Measurements from ENCODE around the gene ZNG1F. TPM values are rescaled to one million over a fixed set of nuclear protein-coding genes. Genes with fewer than 3 reads are reported as not detected.
"Not testable (repeated sequence)": the region's sequence is repeated elsewhere in the genome, so short reads cannot be mapped to it uniquely, and the experiment has no call there.

ZNG1F gene
- total RNA-seq: 10 to 100 TPM in 2 of 4 donors, 1 to 10 TPM in 2; 8.1 to 20.8 (median 12.4) TPM

DNA sequence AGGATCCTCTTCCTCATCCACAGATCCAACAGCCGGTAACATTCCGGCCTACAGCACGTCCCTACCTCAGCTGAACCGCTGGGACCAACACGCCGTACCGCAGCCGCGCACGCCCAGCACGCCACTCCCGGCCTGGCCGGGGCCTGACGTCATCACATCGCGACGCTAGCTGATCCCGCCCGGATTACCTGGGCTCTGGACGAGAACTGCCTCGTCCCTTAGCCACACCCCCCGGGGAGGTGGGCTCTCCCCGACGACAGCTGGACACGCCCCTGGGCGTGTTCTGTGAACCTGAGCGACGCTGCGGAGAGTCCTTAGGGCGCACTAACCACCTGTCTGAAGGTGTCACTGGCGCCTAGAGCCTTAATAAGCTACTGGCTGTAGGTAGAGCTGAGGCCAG, at the start of gene ZNG1F:
ZNG1F (minus strand) TSS at position 101 of the 400 bp plus-strand sequence; CDS start at position 42, 59 bp downstream.
- H3K27ac ChIP-seq; DNase-seq (ENCODE audit: low spot score in 2 of 2); H3K4me1 ChIP-seq; H3K36me3 ChIP-seq; H3K27me3 ChIP-seq; H3K4me3 ChIP-seq; H3K9me3 ChIP-seq: not testable (repeated sequence)
- WGBS: no CpG with 5 or more reads among the region's 31 CpGs

GRCh38 chr9:41237110-41237749, 48.1 kb upstream of the ZNG1F start:
- DNase-seq (ENCODE audit: low spot score in 2 of 2): peak; percentile 46 to 81
- H3K9me3 ChIP-seq, H3K4me1 ChIP-seq, H3K27ac ChIP-seq, H3K27me3 ChIP-seq, H3K36me3 ChIP-seq: not testable (repeated sequence)
- WGBS: 80% methylated on average over 32 of the region's 51 CpGs
- peak overlapping the region; percentile 9 for H3K4me3 ChIP-seq

- DNase-seq (ENCODE audit: low spot score in 2 of 2); H3K27me3 ChIP-seq; H3K4me3 ChIP-seq; H3K4me1 ChIP-seq; H3K36me3 ChIP-seq; H3K9me3 ChIP-seq; H3K27ac ChIP-seq: not testable (repeated sequence)
- WGBS: 84% methylated on average over 19 of the region's 23 CpGs
Observed at GRCh38 chr9:41236486-41237109, 47.5 kb upstream of the ZNG1F start.

DNA sequence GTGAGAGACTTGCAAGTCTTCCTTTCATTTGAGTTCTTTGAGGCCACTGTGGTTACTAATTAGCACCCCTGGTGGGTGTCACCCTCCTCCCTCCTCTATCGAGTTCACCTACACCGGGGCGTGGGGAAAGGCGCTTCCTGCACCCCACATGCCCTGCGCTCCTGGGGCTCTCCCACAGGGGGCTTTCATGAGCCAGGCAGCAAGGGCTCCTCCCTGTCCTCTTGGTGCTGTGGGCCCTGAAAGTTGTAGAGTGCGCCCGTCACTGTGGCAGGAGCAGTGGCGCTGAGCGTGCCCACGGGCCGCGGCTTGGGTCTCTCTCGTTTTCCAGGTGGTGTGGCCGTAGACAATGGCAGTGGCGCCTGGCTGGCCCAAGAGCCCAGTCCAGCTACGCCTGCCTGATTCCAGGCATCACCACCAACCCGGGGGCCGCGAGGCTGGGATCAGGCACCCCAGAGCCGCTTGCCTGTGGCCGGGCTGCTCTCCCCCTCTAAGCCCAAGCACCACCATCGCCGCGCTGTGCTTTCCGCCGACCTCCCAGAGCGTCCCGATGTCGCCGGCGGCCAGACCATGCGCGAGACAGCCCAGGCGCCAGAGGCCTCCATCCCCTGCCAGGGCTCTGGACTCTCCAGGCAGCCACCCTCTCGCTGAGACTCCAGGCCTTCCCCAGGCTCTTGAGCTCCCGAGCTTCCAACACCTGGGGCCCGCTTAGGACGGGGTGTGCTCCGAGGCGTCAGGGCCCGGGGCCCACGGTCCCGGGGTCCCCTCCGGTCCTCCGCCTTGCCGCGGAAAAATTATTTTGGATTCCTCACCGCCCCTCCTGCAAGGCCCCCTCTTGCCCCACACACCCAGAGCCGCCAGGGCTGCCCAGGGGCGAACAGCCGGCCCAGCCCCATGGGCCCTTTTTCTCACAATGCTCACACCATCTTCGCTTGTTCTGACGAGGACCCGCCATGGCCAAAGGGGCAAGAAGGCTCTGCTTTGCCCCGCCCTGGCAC, 46.0 kb upstream of the ZNG1F start:
- H3K36me3 ChIP-seq, H3K9me3 ChIP-seq, H3K27me3 ChIP-seq, H3K4me1 ChIP-seq, H3K27ac ChIP-seq, H3K4me3 ChIP-seq: not testable (repeated sequence)
- WGBS: 82% methylated on average over 28 of the region's 55 CpGs
- DNase-seq (ENCODE audit: low spot score in 2 of 2): peak; percentile 71 to 84

- not testable (repeated sequence) for DNase-seq (ENCODE audit: low spot score in 2 of 2); H3K9me3 ChIP-seq; H3K4me1 ChIP-seq; H3K27ac ChIP-seq; H3K27me3 ChIP-seq; H3K36me3 ChIP-seq; H3K4me3 ChIP-seq
- 50% methylated on average over 3 of the region's 3 CpGs for WGBS
Observed at GRCh38 chr9:41234221-41234620, 45.1 kb upstream of the ZNG1F start.

- WGBS: 86% methylated on average over 10 of the region's 10 CpGs
- not testable (repeated sequence) for H3K9me3 ChIP-seq, H3K27ac ChIP-seq, H3K36me3 ChIP-seq, H3K27me3 ChIP-seq, H3K4me1 ChIP-seq, H3K4me3 ChIP-seq
- peak; percentile 68 to 89 for DNase-seq (ENCODE audit: low spot score in 2 of 2)
Observed at GRCh38 chr9:41232326-41232725, 43.2 kb upstream of the ZNG1F start.

GRCh38 chr9:41230418-41230817, 41.3 kb upstream of the ZNG1F start:
- H3K27me3 ChIP-seq, H3K36me3 ChIP-seq, H3K4me3 ChIP-seq, H3K4me1 ChIP-seq, H3K27ac ChIP-seq, H3K9me3 ChIP-seq: not testable (repeated sequence)
- WGBS: 70% methylated on average over 3 of the region's 3 CpGs
- peak; percentile 59 to 78 for DNase-seq (ENCODE audit: low spot score in 2 of 2)

- no peak overlapping the region for H3K27ac ChIP-seq
- DNase-seq (ENCODE audit: low spot score in 2 of 2): peak; percentile 64 to 82
Observed at GRCh38 chr9:41229408-41230401, 40.6 kb upstream of the ZNG1F start.

GRCh38 chr9:41219831-41220230, 30.7 kb upstream of the ZNG1F start:
- not testable (repeated sequence) for H3K9me3 ChIP-seq; H3K4me3 ChIP-seq; DNase-seq (ENCODE audit: low spot score in 2 of 2); H3K27me3 ChIP-seq; H3K4me1 ChIP-seq; H3K36me3 ChIP-seq; H3K27ac ChIP-seq
- WGBS: 78% methylated on average over 4 of the region's 4 CpGs

More at GRCh38 chr9:41229408-41230401, 40.6 kb upstream of the ZNG1F start:
- TF ChIP-seq POLR2A (IDR thresholded peaks at IDR 0.05) (no peak), EP300 (IDR thresholded peaks at IDR 0.05) (no peak), CTCF (IDR thresholded peaks at IDR 0.05) (no peak)
- H3K4me3 ChIP-seq: no peak overlapping the region
- peaks cover 2% of the 10 kb centered on the region for H3K9me3 ChIP-seq
- no peaks in the 10 kb centered on the region for H3K27me3 ChIP-seq
- H3K4me1 ChIP-seq: no peaks in the 10 kb centered on the region
- 60% methylated on average over 7 of the region's 7 CpGs for WGBS
- no peaks in the 10 kb centered on the region for H3K36me3 ChIP-seq

DNA sequence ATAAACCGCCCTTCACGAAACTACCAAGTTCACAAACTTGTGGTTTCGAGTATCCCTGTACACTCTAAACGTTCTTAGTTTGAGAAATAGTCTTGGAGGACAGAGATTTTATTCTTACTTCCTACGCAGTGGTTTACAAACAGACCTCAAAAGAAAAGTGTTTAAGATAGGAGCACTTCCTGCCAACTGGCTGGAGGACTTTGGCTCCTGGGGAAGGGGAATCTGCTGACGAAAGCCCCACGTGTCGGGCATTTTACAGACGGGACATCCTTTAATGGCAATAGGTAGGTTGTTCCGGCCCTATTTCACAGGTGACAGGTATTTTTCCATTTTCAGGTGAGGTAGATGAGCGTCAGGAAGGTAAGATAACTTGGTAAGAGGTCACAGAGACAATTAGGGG, 678 bp downstream of the ZNG1F start:
- DNase-seq (ENCODE audit: low spot score in 2 of 2); H3K27me3 ChIP-seq; H3K36me3 ChIP-seq; H3K9me3 ChIP-seq; H3K4me3 ChIP-seq; H3K27ac ChIP-seq; H3K4me1 ChIP-seq: not testable (repeated sequence)
- WGBS: no CpG with 5 or more reads among the region's 11 CpGs

DNA sequence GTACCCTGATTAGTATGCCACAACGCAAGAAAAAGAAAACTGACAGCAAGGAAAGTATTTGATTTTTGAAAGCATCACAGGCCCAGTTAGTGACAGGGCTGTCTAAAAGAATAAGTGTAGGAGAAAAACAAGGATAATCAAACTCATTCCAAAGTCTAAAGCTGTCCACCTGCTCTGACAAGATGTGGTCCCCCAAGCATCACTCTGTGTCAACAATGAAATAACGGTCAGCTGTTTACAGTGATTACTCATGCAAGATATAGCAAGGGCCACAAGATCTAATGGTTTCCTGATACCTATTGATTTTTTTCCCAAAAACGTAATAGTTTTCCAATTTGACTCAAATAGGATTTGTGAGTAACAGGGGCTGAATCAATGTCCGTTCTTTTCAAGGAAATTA, 14.1 kb downstream of the ZNG1F start:
- H3K4me1 ChIP-seq; H3K27ac ChIP-seq; H3K36me3 ChIP-seq; H3K4me3 ChIP-seq; H3K27me3 ChIP-seq; H3K9me3 ChIP-seq; DNase-seq (ENCODE audit: low spot score in 2 of 2): not testable (repeated sequence)
- 93% methylated on average over 2 of the region's 4 CpGs for WGBS

- not testable (repeated sequence) for H3K36me3 ChIP-seq; H3K27ac ChIP-seq; DNase-seq (ENCODE audit: low spot score in 2 of 2); H3K4me3 ChIP-seq; H3K4me1 ChIP-seq; H3K27me3 ChIP-seq; H3K9me3 ChIP-seq
- 92% methylated on average over 10 of the region's 18 CpGs for WGBS
Observed at GRCh38 chr9:41150116-41150515, 39.0 kb downstream of the ZNG1F start.

Measured in suprapubic skin (tissue), 4 donors.